ENCODE data around the gene PRDM16. TPM values are rescaled to one million over a fixed set of nuclear protein-coding genes. Genes with fewer than 3 reads are reported as not detected.

The PRDM16 gene
- polyA plus RNA-seq, 1 of the 3 experiments (the other 2 are of a cell fraction): not detected

DNA sequence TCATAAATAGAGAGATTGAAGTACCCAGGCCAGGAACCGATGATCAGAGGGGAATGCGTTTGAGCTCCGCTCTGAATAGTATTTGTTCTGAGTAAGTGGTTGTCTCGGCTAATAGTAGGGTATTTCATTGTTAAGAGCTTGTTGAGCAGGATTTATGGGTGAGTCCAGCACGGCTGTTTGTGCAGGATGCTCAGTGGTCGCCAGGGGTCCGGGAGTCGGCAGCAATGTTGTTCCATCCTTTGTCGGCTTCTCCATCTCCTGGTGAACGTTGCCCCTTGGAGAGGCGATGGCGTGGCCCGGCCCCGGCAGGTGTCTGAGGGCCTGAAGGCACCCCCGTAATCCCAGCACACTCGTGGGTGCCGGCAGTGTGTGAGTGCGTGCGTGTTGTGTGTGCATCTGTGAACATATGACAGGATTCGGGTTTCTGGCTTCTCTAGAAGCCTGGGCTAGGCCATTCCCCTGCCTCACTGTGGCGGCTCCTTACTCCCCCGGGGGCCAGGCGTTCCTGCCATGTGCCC, 224.6 kb downstream of the PRDM16 start:
- Histone ChIP-seq H3K4me1 (ENCODE audit: control insufficient read depth in 1 of 2, insufficient read depth in 2 of 2, low read depth in 1 of 2, low read length in 1 of 2) (no peaks in the 10 kb centered on the region), H3K9ac (no peak overlapping the region), H3K27ac (ENCODE audit: low read depth in 2 of 2, low read length in 1 of 2) (no peak overlapping the region), H3K4me3 (ENCODE audit: low read depth in 2 of 2, low read length in 1 of 2) (no peak overlapping the region), H3K79me2 (ENCODE audit: insufficient read depth) (no peaks in the 10 kb centered on the region), H4K20me1 (ENCODE audit: insufficient read depth) (no peaks in the 10 kb centered on the region), H3F3A (replicated peaks; ENCODE audit: insufficient read depth) (no peaks in the 10 kb centered on the region), H3K27me3 (ENCODE audit: insufficient read depth) (peaks cover 48% of the 10 kb centered on the region), H2AFZ (ENCODE audit: low read depth) (no peak overlapping the region), H3K9me2 (no peaks in the 10 kb centered on the region), H3K4me2 (no peak overlapping the region), H3K36me3 (replicated peaks in 1 of 2; ENCODE audit: control insufficient read depth in 1 of 2, insufficient read depth in 2 of 2, low read length in 1 of 2) (no peaks in the 10 kb centered on the region), H3K9me3 (no peaks in the 10 kb centered on the region)
- 32% methylated on average over 6 of the region's 23 CpGs for WGBS (ENCODE audit: low lambda C conversion rate)
- TF ChIP-seq RAD21 (IDR thresholded peaks at IDR 0.05; ENCODE audit: low read length) (no peak), YY1 (IDR thresholded peaks at IDR 0.05; ENCODE audit: low read depth) (no peak), SMC3 (IDR thresholded peaks at IDR 0.05; ENCODE audit: low read depth, low read length) (no peak)
- ChIA-PET POLR2A (no interaction called here), CTCF (no interaction called here)
- DNase-seq: no peak

DNA sequence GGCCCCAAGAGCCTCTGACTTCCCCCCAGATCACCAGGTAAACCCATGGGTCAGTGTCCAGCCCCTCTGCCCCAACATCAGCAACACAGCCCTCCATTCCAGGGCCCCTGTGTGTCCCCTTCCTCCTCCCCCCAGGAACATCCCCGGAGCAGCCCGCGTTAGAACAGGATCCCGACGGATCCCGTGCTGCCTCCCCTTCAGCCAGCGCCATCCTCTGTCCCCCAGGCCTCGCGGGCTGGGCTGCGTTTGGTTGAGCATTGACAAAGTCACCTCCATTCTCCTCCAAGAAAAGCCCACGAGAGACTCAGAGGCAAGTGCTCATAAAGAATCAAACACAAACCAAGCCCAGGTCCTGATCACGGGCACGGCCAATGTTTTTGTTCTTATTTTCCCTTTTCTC, 225.4 kb downstream of the PRDM16 start:
- Histone ChIP-seq H3K79me2 (ENCODE audit: insufficient read depth) (no peaks in the 10 kb centered on the region), H3K9ac (no peak overlapping the region), H2AFZ (ENCODE audit: low read depth) (no peak overlapping the region), H3K4me3 (ENCODE audit: low read depth in 2 of 2, low read length in 1 of 2) (no peak overlapping the region), H3K4me1 (ENCODE audit: control insufficient read depth in 1 of 2, insufficient read depth in 2 of 2, low read depth in 1 of 2, low read length in 1 of 2) (no peaks in the 10 kb centered on the region), H4K20me1 (ENCODE audit: insufficient read depth) (no peaks in the 10 kb centered on the region), H3K4me2 (no peak overlapping the region), H3K9me2 (no peaks in the 10 kb centered on the region), H3K27me3 (ENCODE audit: insufficient read depth) (peaks cover 46% of the 10 kb centered on the region), H3K9me3 (no peaks in the 10 kb centered on the region), H3K27ac (ENCODE audit: low read depth in 2 of 2, low read length in 1 of 2) (no peak overlapping the region), H3K36me3 (replicated peaks in 1 of 2; ENCODE audit: control insufficient read depth in 1 of 2, insufficient read depth in 2 of 2, low read length in 1 of 2) (no peaks in the 10 kb centered on the region), H3F3A (replicated peaks; ENCODE audit: insufficient read depth) (no peaks in the 10 kb centered on the region)
- CTCF ChIA-PET: no interaction called here
- TF ChIP-seq SMC3 (IDR thresholded peaks at IDR 0.05; ENCODE audit: low read depth, low read length) (no peak), GABPA (IDR thresholded peaks at IDR 0.05; ENCODE audit: low read depth) (no peak), YY1 (IDR thresholded peaks at IDR 0.05; ENCODE audit: low read depth) (no peak), RFX5 (IDR thresholded peaks at IDR 0.05; ENCODE audit: low read length) (no peak), TEAD4 (IDR thresholded peaks at IDR 0.05; ENCODE audit: borderline replicate concordance, insufficient read depth) (no peak), ELF1 (IDR thresholded peaks at IDR 0.05) (no peak), FOXJ3 (CRISPR knock-in tag; IDR thresholded peaks at IDR 0.05) (no peak)
- TF ChIP-seq, protein P1, sequence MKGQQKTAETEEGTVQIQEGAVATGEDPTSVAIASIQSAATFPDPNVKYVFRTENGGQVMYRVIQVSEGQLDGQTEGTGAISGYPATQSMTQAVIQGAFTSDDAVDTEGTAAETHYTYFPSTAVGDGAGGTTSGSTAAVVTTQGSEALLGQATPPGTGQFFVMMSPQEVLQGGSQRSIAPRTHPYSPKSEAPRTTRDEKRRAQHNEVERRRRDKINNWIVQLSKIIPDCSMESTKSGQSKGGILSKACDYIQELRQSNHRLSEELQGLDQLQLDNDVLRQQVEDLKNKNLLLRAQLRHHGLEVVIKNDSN (IDR thresholded peaks at IDR 0.05; ENCODE audit: borderline replicate concordance, low read depth): no peak
- TF ChIP-seq, protein P2, sequence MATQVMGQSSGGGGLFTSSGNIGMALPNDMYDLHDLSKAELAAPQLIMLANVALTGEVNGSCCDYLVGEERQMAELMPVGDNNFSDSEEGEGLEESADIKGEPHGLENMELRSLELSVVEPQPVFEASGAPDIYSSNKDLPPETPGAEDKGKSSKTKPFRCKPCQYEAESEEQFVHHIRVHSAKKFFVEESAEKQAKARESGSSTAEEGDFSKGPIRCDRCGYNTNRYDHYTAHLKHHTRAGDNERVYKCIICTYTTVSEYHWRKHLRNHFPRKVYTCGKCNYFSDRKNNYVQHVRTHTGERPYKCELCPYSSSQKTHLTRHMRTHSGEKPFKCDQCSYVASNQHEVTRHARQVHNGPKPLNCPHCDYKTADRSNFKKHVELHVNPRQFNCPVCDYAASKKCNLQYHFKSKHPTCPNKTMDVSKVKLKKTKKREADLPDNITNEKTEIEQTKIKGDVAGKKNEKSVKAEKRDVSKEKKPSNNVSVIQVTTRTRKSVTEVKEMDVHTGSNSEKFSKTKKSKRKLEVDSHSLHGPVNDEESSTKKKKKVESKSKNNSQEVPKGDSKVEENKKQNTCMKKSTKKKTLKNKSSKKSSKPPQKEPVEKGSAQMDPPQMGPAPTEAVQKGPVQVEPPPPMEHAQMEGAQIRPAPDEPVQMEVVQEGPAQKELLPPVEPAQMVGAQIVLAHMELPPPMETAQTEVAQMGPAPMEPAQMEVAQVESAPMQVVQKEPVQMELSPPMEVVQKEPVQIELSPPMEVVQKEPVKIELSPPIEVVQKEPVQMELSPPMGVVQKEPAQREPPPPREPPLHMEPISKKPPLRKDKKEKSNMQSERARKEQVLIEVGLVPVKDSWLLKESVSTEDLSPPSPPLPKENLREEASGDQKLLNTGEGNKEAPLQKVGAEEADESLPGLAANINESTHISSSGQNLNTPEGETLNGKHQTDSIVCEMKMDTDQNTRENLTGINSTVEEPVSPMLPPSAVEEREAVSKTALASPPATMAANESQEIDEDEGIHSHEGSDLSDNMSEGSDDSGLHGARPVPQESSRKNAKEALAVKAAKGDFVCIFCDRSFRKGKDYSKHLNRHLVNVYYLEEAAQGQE (IDR thresholded peaks at IDR 0.05; ENCODE audit: low read depth, low read length): no peak
- TF ChIP-seq, protein P3, sequence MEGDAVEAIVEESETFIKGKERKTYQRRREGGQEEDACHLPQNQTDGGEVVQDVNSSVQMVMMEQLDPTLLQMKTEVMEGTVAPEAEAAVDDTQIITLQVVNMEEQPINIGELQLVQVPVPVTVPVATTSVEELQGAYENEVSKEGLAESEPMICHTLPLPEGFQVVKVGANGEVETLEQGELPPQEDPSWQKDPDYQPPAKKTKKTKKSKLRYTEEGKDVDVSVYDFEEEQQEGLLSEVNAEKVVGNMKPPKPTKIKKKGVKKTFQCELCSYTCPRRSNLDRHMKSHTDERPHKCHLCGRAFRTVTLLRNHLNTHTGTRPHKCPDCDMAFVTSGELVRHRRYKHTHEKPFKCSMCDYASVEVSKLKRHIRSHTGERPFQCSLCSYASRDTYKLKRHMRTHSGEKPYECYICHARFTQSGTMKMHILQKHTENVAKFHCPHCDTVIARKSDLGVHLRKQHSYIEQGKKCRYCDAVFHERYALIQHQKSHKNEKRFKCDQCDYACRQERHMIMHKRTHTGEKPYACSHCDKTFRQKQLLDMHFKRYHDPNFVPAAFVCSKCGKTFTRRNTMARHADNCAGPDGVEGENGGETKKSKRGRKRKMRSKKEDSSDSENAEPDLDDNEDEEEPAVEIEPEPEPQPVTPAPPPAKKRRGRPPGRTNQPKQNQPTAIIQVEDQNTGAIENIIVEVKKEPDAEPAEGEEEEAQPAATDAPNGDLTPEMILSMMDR (IDR thresholded peaks at IDR 0.05): no peak
- TF ChIP-seq, protein P4, sequence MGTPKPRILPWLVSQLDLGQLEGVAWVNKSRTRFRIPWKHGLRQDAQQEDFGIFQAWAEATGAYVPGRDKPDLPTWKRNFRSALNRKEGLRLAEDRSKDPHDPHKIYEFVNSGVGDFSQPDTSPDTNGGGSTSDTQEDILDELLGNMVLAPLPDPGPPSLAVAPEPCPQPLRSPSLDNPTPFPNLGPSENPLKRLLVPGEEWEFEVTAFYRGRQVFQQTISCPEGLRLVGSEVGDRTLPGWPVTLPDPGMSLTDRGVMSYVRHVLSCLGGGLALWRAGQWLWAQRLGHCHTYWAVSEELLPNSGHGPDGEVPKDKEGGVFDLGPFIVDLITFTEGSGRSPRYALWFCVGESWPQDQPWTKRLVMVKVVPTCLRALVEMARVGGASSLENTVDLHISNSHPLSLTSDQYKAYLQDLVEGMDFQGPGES (IDR thresholded peaks at IDR 0.05; ENCODE audit: low read depth, low read length): no peak
- DNase-seq: no peak
- POLR2A ChIA-PET: no interaction called here
- WGBS (ENCODE audit: low lambda C conversion rate): 9% methylated on average over 11 of the region's 13 CpGs

All from SK-N-SH (cell line).